Suprapubic skin (tissue), 4 donors: ENCODE data around the gene ERICH2. TPM values are rescaled to one million over a fixed set of nuclear protein-coding genes. Genes with fewer than 3 reads are reported as not detected.

Experiments used
- DNase-seq, 2 donors: peaks; one replicate each; pipeline ENCODE4 v3.0.0-alpha.2; 2019; ENCODE audit warnings: low spot score in 2 of 2
- H3K27ac ChIP-seq: fragments of 200-600 bp; sonication (generic); one replicate; pipeline ENCODE4 v1.5.1; 2019
- H3K27me3 ChIP-seq: fragments of 200-600 bp; sonication (generic); one replicate; pipeline ENCODE4 v1.5.1; 2019
- H3K36me3 ChIP-seq: fragments of 200-600 bp; sonication (generic); one replicate; pipeline ENCODE4 v1.5.1; 2019
- H3K4me1 ChIP-seq: fragments of 200-600 bp; sonication (generic); one replicate; pipeline ENCODE4 v1.5.1; 2019
- H3K4me3 ChIP-seq: fragments of 200-600 bp; sonication (generic); one replicate; pipeline ENCODE4 v1.5.1; 2019; ENCODE audit warnings: mild to moderate bottlenecking
- H3K9me3 ChIP-seq: fragments of 200-600 bp; sonication (generic); one replicate; pipeline ENCODE4 v1.5.1; 2019
- EP300 ChIP-seq: sonication (generic); formaldehyde crosslinking; IDR thresholded peaks from one replicate; pipeline ENCODE4 v1.6.1; 2017; ENCODE audit warnings: antibody characterized with exemption
- POLR2A ChIP-seq, 2 donors: fragments of 450-650 bp; IDR thresholded peaks; one replicate each; pipeline ENCODE4 v1.6.1; 2017; ENCODE audit warnings: antibody characterized with exemption in 2 of 2, mild to moderate bottlenecking in 2 of 2, moderate library complexity in 2 of 2
- POLR2AphosphoS5 ChIP-seq, 3 donors: sonication (generic); formaldehyde crosslinking; IDR thresholded peaks; one replicate each; pipeline ENCODE4 v1.6.1; 2017; ENCODE audit warnings: antibody characterized with exemption in 3 of 3
- WGBS: methylation state at CpG from one replicate; pipeline ENCODE4 v1.1.5; 2018; 5-methylcytosine and 5-hydroxymethylcytosine counted together
- total RNA-seq, 4 donors: library from RNA; depleted of rRNA; stranded (reverse); fragments of >200 nt; gene quantifications; one replicate each; pipeline ENCODE4 v1.1.0, GENCODE V29; 2016
- TF ChIP-seq, protein P1 (sequence below), 2 donors: fragments of 200-600 bp in 1 of 2; fragments of 450-650 bp in 1 of 2; sonication (generic) in 1 of 2; IDR thresholded peaks; one replicate each; pipeline ENCODE4 v1.5.1; 2016 to 2019; ENCODE audit warnings: antibody characterized with exemption in 2 of 2, mild to moderate bottlenecking in 1 of 2, moderate library complexity in 1 of 2

The ERICH2 gene
- total RNA-seq, 4 donors from 2014 or later, result not detected

DNA sequence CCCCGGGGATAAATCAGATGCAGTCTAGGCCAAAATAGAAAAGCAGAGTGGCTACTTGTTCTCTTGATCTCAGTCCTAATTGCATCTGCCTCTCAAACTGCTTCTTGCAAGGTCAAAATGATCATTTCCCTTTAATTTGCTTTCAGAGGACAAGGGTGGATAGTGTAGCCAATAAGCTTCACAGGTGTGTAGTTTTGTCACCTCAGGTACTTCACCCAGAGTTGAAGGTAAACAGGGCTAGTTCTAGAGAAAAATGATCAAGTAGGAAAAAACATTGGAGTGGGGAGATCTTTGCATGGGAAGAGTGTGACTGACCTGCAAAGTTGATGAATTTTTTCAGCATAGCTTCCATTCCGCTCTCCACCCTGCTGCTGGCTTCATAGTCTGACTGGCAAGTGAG lies 8.7 kb downstream of the ERICH2 start:
- H3K4me3 ChIP-seq, result no peak overlapping the region
- DNase-seq, result no peak
- 34% methylated on average over 2 of the region's 2 CpGs for WGBS
- H3K27ac ChIP-seq, result no peak overlapping the region
- TF ChIP-seq POLR2A (IDR thresholded peaks at IDR 0.05), result no peak
- no peak for TF ChIP-seq EP300
- no peak for TF ChIP-seq POLR2AphosphoS5 (IDR thresholded peaks at IDR 0.05)
- TF ChIP-seq, protein P1, sequence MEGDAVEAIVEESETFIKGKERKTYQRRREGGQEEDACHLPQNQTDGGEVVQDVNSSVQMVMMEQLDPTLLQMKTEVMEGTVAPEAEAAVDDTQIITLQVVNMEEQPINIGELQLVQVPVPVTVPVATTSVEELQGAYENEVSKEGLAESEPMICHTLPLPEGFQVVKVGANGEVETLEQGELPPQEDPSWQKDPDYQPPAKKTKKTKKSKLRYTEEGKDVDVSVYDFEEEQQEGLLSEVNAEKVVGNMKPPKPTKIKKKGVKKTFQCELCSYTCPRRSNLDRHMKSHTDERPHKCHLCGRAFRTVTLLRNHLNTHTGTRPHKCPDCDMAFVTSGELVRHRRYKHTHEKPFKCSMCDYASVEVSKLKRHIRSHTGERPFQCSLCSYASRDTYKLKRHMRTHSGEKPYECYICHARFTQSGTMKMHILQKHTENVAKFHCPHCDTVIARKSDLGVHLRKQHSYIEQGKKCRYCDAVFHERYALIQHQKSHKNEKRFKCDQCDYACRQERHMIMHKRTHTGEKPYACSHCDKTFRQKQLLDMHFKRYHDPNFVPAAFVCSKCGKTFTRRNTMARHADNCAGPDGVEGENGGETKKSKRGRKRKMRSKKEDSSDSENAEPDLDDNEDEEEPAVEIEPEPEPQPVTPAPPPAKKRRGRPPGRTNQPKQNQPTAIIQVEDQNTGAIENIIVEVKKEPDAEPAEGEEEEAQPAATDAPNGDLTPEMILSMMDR (IDR thresholded peaks at IDR 0.05), result no peak
- H3K9me3 ChIP-seq, result no peaks in the 10 kb centered on the region
- H3K4me1 ChIP-seq, result no peaks in the 10 kb centered on the region
- no peaks in the 10 kb centered on the region for H3K36me3 ChIP-seq
- no peaks in the 10 kb centered on the region for H3K27me3 ChIP-seq

DNA sequence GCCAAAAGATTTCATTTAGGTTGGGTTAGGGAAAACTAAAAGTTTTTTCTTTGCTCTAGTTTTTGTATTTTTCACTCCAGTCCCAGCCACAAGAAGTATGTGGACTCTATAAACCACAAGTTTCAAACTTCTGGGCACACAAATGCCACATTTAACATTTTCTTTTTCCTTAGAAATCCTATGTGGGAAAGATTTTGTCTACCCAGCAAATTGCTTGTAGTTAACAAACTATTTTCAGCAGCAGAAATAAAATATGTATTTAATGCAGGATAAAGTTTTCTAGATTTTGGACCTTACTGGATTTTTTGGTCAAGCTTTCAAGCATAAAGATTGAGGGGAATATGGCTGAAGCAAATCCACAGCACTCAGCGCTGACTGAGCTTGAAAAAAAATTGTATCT lies 9.1 kb downstream of the ERICH2 start:
- no peaks in the 10 kb centered on the region for H3K9me3 ChIP-seq
- no peak overlapping the region for H3K27ac ChIP-seq
- no peak overlapping the region for H3K4me3 ChIP-seq
- no peak for DNase-seq
- no peaks in the 10 kb centered on the region for H3K4me1 ChIP-seq
- 91% methylated on average over 1 of the region's 1 CpG for WGBS
- H3K36me3 ChIP-seq, result no peaks in the 10 kb centered on the region
- no peak for TF ChIP-seq POLR2A (IDR thresholded peaks at IDR 0.05)
- TF ChIP-seq EP300, result no peak
- TF ChIP-seq POLR2AphosphoS5 (IDR thresholded peaks at IDR 0.05), result no peak
- TF ChIP-seq, protein P1 (IDR thresholded peaks at IDR 0.05), result no peak
- H3K27me3 ChIP-seq, result no peaks in the 10 kb centered on the region

DNA sequence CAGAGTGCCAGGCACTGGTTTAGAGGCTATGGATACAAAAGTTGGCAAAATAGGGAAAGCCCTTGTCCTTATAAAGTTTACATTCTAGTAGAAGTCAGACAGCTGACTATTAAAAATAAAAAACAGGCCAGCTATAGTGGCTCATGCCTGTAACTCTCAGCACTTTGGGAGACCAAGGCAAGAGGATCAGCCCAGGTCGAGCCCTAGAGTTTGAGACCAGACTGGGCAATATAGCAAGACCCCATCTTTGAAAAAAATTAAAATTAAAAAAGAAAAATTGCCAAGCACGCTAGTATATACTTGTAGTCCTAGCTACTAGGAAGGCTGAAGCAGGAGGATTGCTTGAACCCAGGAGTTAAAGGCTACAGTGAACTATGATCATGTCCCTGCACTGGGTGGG lies 12.5 kb downstream of the ERICH2 start:
- no peaks in the 10 kb centered on the region for H3K4me1 ChIP-seq
- H3K27me3 ChIP-seq, result no peaks in the 10 kb centered on the region
- no peak for TF ChIP-seq POLR2AphosphoS5 (IDR thresholded peaks at IDR 0.05)
- no peak for TF ChIP-seq EP300
- TF ChIP-seq POLR2A (IDR thresholded peaks at IDR 0.05), result no peak
- TF ChIP-seq, protein P1 (IDR thresholded peaks at IDR 0.05), result no peak
- no peaks in the 10 kb centered on the region for H3K36me3 ChIP-seq
- H3K27ac ChIP-seq, result no peak overlapping the region
- 90% methylated on average over 2 of the region's 2 CpGs for WGBS
- no peak overlapping the region for H3K4me3 ChIP-seq
- no peak for DNase-seq
- no peaks in the 10 kb centered on the region for H3K9me3 ChIP-seq

DNA sequence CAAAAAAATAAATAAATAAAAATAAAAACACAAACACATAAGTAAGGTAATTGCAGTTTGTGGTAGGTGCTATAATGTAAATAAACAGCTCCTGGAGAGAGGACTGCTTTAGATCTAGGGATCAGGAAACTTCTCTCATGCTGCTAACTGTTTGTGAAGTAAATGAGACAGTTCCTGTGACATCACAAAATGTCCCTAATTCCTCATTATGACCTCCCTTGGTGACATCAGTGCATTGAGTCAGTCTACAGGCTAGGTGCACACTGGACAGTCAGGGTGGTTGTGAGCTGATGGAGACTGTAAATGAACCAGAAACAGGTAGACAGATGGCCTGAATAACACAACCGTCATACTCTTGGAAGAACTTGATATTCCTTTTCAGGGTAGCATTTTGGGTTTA lies 13.4 kb downstream of the ERICH2 start:
- 100% methylated on average over 1 of the region's 1 CpG for WGBS

DNA sequence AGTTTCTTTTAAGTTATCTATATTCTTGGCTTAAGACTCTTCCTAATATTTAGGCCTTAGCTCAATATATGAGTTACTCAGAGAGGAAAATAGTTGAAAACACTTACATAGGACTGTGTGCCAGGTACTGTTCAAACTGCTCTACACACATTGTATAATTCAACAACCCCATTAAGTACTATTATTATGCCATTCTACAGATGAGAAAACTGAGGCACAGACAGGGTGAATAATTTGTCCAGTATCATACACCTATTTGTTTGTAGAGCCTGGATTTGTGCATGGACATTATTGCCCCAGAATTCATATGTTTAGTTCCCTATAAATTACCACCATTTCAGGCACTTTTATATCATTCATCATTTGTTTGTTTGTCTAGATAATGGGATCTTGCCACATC lies 28.8 kb downstream of the ERICH2 start:
- no peak for DNase-seq
- Histone ChIP-seq H3K9me3 (no peaks in the 10 kb centered on the region), H3K27ac (no peak overlapping the region), H3K4me1 (no peaks in the 10 kb centered on the region), H3K36me3 (no peaks in the 10 kb centered on the region), H3K27me3 (no peaks in the 10 kb centered on the region), H3K4me3 (no peak overlapping the region)
- TF ChIP-seq POLR2AphosphoS5 (IDR thresholded peaks at IDR 0.05), result no peak
- TF ChIP-seq POLR2A (IDR thresholded peaks at IDR 0.05), result no peak
- TF ChIP-seq EP300, result no peak
- TF ChIP-seq, protein P1 (IDR thresholded peaks at IDR 0.05), result no peak

More for the DNA sequence above, 13.4 kb downstream of the ERICH2 start:
- Histone ChIP-seq H3K27me3 (no peaks in the 10 kb centered on the region), H3K9me3 (no peaks in the 10 kb centered on the region), H3K36me3 (no peaks in the 10 kb centered on the region), H3K27ac (no peak overlapping the region), H3K4me1 (no peaks in the 10 kb centered on the region), H3K4me3 (no peak overlapping the region)
- DNase-seq, result no peak
- TF ChIP-seq, protein P1 (IDR thresholded peaks at IDR 0.05), result no peak
- no peak for TF ChIP-seq POLR2AphosphoS5 (IDR thresholded peaks at IDR 0.05)
- no peak for TF ChIP-seq POLR2A (IDR thresholded peaks at IDR 0.05)
- TF ChIP-seq EP300, result no peak
